WTC11 (cell line): Measurements from ENCODE around the gene AMPD1. TPM values are rescaled to one million over a fixed set of nuclear protein-coding genes. Genes with fewer than 3 reads are reported as not detected.

Experiments
- ATAC-seq: fragments of 200-7000 bp; cut with Tn5 transposase; 2 replicates; pipeline ENCODE4 v1.10.0; 2021; ENCODE audit warnings: mild to moderate bottlenecking, moderate library complexity
- CTCF ChIA-PET: fragments of 300-600 bp; sonication (Branson Sonifier 250); formaldehyde crosslinking; loops from one replicate; lab custom pipeline; 2021; ENCODE audit warnings: antibody characterized with exemption; lab: Charles Lee
- POLR2A ChIA-PET: fragments of 350-600 bp; sonication (Branson Sonifier 250); formaldehyde crosslinking; loops from one replicate; lab custom pipeline; 2021; ENCODE audit warnings: antibody characterized with exemption; lab: Charles Lee
- DNase-seq: peaks from one replicate; pipeline ENCODE4 v3.0.0; 2021; ENCODE audit warnings: low spot score
- H3K27ac Mint-ChIP-seq: 2 replicates; pipeline ENCODE4 v1.8.0; 2021; ENCODE audit warnings: mixed read lengths
- H3K27me3 Mint-ChIP-seq: 2 replicates; pipeline ENCODE4 v1.8.0; 2021; ENCODE audit warnings: low read depth, mild to moderate bottlenecking, moderate library complexity, mixed read lengths
- H3K36me3 Mint-ChIP-seq: 2 replicates; pipeline ENCODE4 v1.8.0; 2021; ENCODE audit warnings: mixed read lengths
- H3K4me1 Mint-ChIP-seq: 2 replicates; pipeline ENCODE4 v1.8.0; 2022; ENCODE audit warnings: mixed read lengths
- H3K4me3 Mint-ChIP-seq: 2 replicates; pipeline ENCODE4 v1.8.0; 2021; ENCODE audit warnings: mild to moderate bottlenecking, moderate library complexity, mixed read lengths
- H3K9me3 Mint-ChIP-seq: 2 replicates; pipeline ENCODE4 v1.8.0; 2021; ENCODE audit warnings: mixed read lengths
- CBFB ChIP-seq: sonication (generic); formaldehyde crosslinking; IDR thresholded peaks from 2 replicates; pipeline ENCODE4 v1.8.1; 2022; ENCODE audit warnings: mild to moderate bottlenecking, low read depth, missing genetic modification reagents
- FOXP1 ChIP-seq: sonication (generic); formaldehyde crosslinking; IDR thresholded peaks from 2 replicates; pipeline ENCODE4 v1.8.0; 2022; ENCODE audit warnings: missing genetic modification reagents, mild to moderate bottlenecking, moderate library complexity, borderline replicate concordance
- GABPB1 ChIP-seq: sonication (generic); formaldehyde crosslinking; IDR thresholded peaks from 2 replicates; pipeline ENCODE4 v1.8.1; 2023; ENCODE audit warnings: mild to moderate bottlenecking, missing genetic modification reagents
- GTF2I ChIP-seq: fragments of 250-450 bp; sonication (Bioruptor Pico); conservative IDR thresholded peaks from 2 replicates; pipeline ENCODE4 v1.4.0; 2021; ENCODE audit warnings: mild to moderate bottlenecking
- OVOL2 ChIP-seq: fragments of 250-450 bp; sonication (Bioruptor Pico); IDR thresholded peaks from 2 replicates; pipeline ENCODE4 v1.9.0; 2021; ENCODE audit warnings: mild to moderate bottlenecking, borderline replicate concordance
- SMAD3 ChIP-seq: sonication (generic); formaldehyde crosslinking; IDR thresholded peaks from 2 replicates; pipeline ENCODE4 v1.8.0; 2022; ENCODE audit warnings: missing genetic modification reagents, mild to moderate bottlenecking, borderline replicate concordance
- TEAD4 ChIP-seq: sonication (generic); formaldehyde crosslinking; IDR thresholded peaks from 2 replicates; pipeline ENCODE4 v1.8.0; 2022; ENCODE audit warnings: mild to moderate bottlenecking, missing genetic modification reagents
- ZNF138 ChIP-seq: sonication (generic); formaldehyde crosslinking; conservative IDR thresholded peaks from 2 replicates; pipeline ENCODE4 v1.8.1; 2022; ENCODE audit warnings: mild to moderate bottlenecking, moderate library complexity, missing genetic modification reagents
- ZNF232 ChIP-seq: sonication (generic); formaldehyde crosslinking; IDR thresholded peaks from 2 replicates; pipeline ENCODE4 v1.8.0; 2022; ENCODE audit warnings: mild to moderate bottlenecking, missing genetic modification reagents
- ZNF416 ChIP-seq: fragments of 250-450 bp; sonication (Bioruptor Pico); IDR thresholded peaks from 2 replicates; pipeline ENCODE4 v1.9.0; 2021; ENCODE audit warnings: mild to moderate bottlenecking, inconsistent platforms
- total RNA-seq: library from RNA; stranded (reverse); gene quantifications from 3 replicates; pipeline ENCODE4 v1.2.3, GENCODE V29; 2021
- TF ChIP-seq, protein P1 (sequence below): sonication (generic); formaldehyde crosslinking; IDR thresholded peaks from 2 replicates; pipeline ENCODE4 v1.8.1; 2022; ENCODE audit warnings: low read depth, mild to moderate bottlenecking, moderate library complexity, missing genetic modification reagents, borderline replicate concordance
- TF ChIP-seq, protein P2 (sequence below): sonication (generic); formaldehyde crosslinking; IDR thresholded peaks from 2 replicates; pipeline ENCODE4 v1.8.1; 2022; ENCODE audit warnings: low read depth, missing genetic modification reagents, borderline replicate concordance
- TF ChIP-seq, protein P3 (sequence below): fragments of 250-450 bp; sonication (Bioruptor Pico); IDR thresholded peaks from 2 replicates; pipeline ENCODE4 v1.8.0; 2021; ENCODE audit warnings: mild to moderate bottlenecking
- TF ChIP-seq, protein P4 (sequence below): sonication (generic); formaldehyde crosslinking; conservative IDR thresholded peaks from 2 replicates; pipeline ENCODE4 v1.8.1; 2023; ENCODE audit warnings: mild to moderate bottlenecking, low read depth, missing genetic modification reagents, moderate library complexity
- TF ChIP-seq, protein P5 (sequence below): sonication (generic); formaldehyde crosslinking; IDR thresholded peaks from 2 replicates; pipeline ENCODE4 v1.8.0; 2023; ENCODE audit warnings: mild to moderate bottlenecking, missing genetic modification reagents
- TF ChIP-seq, protein P6 (sequence below): sonication (generic); formaldehyde crosslinking; IDR thresholded peaks from 2 replicates; pipeline ENCODE4 v1.8.1; 2023; ENCODE audit warnings: mild to moderate bottlenecking, missing genetic modification reagents, moderate library complexity
- TF ChIP-seq, protein P7 (sequence below): sonication (generic); formaldehyde crosslinking; IDR thresholded peaks from 2 replicates; pipeline ENCODE4 v1.8.0; 2022; ENCODE audit warnings: missing genetic modification reagents

Gene AMPD1
- total RNA-seq, 1 experiment from 2014 or later = not detected

DNA sequence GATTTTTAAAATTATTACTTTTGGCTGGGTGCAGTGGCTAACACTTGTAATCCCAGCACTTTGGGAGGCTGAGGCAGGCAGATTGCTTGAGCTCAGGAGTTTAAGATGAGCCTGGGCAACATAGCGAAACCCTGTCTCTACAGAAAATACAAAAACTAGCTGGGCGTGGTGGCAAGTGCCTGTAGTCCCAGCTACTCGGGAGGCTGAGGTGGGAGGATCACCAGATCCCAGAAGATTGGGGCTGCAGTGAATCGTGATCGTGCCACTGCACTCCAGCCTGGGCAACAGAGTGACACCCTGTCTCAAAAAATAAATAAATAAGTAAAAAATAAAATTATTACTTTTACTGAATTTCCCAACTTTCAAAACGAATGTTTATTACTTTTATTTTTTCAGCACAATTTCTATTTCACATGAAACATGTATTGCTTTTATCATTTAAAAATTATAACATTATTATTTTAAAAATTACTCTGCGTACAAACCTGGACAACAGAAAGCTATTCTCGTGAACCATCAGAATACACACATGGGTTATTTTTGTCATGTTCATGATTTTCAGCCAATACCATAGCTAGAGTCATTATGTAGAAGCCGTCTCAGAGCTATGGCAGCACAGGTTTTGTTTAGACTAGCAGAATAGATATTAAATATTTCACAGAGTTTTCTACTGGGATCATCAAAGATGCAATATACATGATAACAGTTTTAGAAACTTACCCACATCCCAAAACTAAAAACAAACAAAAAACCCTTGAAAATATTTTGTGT, 621 bp downstream of the AMPD1 start (continued):
- TF ChIP-seq, protein P1, sequence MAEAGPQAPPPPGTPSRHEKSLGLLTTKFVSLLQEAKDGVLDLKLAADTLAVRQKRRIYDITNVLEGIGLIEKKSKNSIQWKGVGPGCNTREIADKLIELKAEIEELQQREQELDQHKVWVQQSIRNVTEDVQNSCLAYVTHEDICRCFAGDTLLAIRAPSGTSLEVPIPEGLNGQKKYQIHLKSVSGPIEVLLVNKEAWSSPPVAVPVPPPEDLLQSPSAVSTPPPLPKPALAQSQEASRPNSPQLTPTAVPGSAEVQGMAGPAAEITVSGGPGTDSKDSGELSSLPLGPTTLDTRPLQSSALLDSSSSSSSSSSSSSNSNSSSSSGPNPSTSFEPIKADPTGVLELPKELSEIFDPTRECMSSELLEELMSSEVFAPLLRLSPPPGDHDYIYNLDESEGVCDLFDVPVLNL (CRISPR knock-in tag) = no peak
- TF ChIP-seq, protein P2, sequence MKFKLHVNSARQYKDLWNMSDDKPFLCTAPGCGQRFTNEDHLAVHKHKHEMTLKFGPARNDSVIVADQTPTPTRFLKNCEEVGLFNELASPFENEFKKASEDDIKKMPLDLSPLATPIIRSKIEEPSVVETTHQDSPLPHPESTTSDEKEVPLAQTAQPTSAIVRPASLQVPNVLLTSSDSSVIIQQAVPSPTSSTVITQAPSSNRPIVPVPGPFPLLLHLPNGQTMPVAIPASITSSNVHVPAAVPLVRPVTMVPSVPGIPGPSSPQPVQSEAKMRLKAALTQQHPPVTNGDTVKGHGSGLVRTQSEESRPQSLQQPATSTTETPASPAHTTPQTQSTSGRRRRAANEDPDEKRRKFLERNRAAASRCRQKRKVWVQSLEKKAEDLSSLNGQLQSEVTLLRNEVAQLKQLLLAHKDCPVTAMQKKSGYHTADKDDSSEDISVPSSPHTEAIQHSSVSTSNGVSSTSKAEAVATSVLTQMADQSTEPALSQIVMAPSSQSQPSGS (CRISPR knock-in tag) = no peak
- TF ChIP-seq, protein P3, sequence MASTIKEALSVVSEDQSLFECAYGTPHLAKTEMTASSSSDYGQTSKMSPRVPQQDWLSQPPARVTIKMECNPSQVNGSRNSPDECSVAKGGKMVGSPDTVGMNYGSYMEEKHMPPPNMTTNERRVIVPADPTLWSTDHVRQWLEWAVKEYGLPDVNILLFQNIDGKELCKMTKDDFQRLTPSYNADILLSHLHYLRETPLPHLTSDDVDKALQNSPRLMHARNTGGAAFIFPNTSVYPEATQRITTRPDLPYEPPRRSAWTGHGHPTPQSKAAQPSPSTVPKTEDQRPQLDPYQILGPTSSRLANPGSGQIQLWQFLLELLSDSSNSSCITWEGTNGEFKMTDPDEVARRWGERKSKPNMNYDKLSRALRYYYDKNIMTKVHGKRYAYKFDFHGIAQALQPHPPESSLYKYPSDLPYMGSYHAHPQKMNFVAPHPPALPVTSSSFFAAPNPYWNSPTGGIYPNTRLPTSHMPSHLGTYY (CRISPR knock-in tag) = no peak

DNA sequence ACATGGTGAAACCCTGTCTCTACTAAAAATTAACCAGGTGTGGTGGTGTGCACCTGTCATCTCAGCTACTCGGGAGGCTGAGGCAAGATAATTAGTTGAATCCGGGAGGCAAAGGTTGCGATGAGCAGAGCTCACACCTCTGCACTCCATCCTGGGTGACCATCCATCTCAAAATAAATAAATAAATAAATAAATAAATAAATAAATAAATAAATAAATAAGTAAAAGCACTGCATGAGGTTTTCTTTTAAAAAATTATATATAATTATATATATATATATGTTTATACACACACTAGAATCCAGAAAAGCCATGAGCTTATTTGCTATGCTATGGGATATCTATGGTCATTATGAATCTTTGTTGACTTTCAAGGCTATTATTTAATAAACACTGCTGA, 2.4 kb downstream of the AMPD1 start:
- ATAC-seq (no peak), DNase-seq (no peak)
- Mint-ChIP-seq H3K4me1 (no peaks in the 10 kb centered on the region), H3K36me3 (no peaks in the 10 kb centered on the region), H3K4me3 (no peak overlapping the region), H3K27ac (no peak overlapping the region), H3K27me3 (peaks cover 7% of the 10 kb centered on the region; the same call in 1 of the 2 replicates), H3K9me3 (no peaks in the 10 kb centered on the region)
- TF ChIP-seq, protein P4, sequence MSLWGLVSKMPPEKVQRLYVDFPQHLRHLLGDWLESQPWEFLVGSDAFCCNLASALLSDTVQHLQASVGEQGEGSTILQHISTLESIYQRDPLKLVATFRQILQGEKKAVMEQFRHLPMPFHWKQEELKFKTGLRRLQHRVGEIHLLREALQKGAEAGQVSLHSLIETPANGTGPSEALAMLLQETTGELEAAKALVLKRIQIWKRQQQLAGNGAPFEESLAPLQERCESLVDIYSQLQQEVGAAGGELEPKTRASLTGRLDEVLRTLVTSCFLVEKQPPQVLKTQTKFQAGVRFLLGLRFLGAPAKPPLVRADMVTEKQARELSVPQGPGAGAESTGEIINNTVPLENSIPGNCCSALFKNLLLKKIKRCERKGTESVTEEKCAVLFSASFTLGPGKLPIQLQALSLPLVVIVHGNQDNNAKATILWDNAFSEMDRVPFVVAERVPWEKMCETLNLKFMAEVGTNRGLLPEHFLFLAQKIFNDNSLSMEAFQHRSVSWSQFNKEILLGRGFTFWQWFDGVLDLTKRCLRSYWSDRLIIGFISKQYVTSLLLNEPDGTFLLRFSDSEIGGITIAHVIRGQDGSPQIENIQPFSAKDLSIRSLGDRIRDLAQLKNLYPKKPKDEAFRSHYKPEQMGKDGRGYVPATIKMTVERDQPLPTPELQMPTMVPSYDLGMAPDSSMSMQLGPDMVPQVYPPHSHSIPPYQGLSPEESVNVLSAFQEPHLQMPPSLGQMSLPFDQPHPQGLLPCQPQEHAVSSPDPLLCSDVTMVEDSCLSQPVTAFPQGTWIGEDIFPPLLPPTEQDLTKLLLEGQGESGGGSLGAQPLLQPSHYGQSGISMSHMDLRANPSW = no peak
- no peak for TF ChIP-seq CBFB (CRISPR knock-in tag)
- TF ChIP-seq SMAD3 = no peak
- no peak for TF ChIP-seq ZNF232 (CRISPR knock-in tag)
- TF ChIP-seq TEAD4 (CRISPR knock-in tag) = no peak
- TF ChIP-seq FOXP1 (CRISPR knock-in tag) = no peak
- no peak for TF ChIP-seq OVOL2 (CRISPR knock-in tag)
- CTCF ChIA-PET = interaction anchor here (1.4 kb wide), 1 partner anchor 360 kb away, joined by 6 read pairs; no protein-coding TSS in a partner anchor
- POLR2A ChIA-PET = no interaction called here

DNA sequence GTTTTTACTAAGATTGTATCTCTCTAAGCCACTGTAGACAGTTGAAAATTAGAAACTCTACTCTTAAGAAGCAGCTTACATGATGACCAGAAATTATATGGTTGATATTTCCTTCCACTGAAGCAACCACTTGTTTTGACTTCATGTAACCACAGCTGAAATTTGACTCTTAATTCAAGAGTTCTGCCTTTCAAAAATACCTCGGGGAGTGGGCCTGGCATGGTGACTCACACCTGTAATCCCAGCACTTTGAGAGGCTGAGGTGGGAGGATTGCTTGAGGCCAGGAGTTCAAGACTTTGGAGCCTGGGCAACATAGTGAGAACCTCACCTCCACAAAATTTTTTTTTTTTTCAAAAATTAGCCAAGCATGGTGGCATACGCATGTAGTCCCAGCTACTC, 4.3 kb downstream of the AMPD1 start:
- no peak overlapping the region for H3K4me3 Mint-ChIP-seq
- ATAC-seq (no peak), DNase-seq (no peak)
- peaks cover 10% of the 10 kb centered on the region for H3K27me3 Mint-ChIP-seq
- no peaks in the 10 kb centered on the region for H3K9me3 Mint-ChIP-seq
- no peaks in the 10 kb centered on the region for H3K36me3 Mint-ChIP-seq
- H3K4me1 Mint-ChIP-seq = no peaks in the 10 kb centered on the region
- CTCF ChIA-PET = no interaction called here
- no peak overlapping the region for H3K27ac Mint-ChIP-seq
- POLR2A ChIA-PET = no interaction called here
- no peak for TF ChIP-seq ZNF138 (CRISPR knock-in tag)
- TF ChIP-seq, protein P5, sequence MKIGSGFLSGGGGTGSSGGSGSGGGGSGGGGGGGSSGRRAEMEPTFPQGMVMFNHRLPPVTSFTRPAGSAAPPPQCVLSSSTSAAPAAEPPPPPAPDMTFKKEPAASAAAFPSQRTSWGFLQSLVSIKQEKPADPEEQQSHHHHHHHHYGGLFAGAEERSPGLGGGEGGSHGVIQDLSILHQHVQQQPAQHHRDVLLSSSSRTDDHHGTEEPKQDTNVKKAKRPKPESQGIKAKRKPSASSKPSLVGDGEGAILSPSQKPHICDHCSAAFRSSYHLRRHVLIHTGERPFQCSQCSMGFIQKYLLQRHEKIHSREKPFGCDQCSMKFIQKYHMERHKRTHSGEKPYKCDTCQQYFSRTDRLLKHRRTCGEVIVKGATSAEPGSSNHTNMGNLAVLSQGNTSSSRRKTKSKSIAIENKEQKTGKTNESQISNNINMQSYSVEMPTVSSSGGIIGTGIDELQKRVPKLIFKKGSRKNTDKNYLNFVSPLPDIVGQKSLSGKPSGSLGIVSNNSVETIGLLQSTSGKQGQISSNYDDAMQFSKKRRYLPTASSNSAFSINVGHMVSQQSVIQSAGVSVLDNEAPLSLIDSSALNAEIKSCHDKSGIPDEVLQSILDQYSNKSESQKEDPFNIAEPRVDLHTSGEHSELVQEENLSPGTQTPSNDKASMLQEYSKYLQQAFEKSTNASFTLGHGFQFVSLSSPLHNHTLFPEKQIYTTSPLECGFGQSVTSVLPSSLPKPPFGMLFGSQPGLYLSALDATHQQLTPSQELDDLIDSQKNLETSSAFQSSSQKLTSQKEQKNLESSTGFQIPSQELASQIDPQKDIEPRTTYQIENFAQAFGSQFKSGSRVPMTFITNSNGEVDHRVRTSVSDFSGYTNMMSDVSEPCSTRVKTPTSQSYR (CRISPR knock-in tag) = no peak
- TF ChIP-seq, protein P6, sequence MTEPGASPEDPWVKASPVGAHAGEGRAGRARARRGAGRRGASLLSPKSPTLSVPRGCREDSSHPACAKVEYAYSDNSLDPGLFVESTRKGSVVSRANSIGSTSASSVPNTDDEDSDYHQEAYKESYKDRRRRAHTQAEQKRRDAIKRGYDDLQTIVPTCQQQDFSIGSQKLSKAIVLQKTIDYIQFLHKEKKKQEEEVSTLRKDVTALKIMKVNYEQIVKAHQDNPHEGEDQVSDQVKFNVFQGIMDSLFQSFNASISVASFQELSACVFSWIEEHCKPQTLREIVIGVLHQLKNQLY (CRISPR knock-in tag) = no peak
- TF ChIP-seq GTF2I (CRISPR knock-in tag) = no peak
- TF ChIP-seq ZNF416 (CRISPR knock-in tag) = no peak
- TF ChIP-seq, protein P7, sequence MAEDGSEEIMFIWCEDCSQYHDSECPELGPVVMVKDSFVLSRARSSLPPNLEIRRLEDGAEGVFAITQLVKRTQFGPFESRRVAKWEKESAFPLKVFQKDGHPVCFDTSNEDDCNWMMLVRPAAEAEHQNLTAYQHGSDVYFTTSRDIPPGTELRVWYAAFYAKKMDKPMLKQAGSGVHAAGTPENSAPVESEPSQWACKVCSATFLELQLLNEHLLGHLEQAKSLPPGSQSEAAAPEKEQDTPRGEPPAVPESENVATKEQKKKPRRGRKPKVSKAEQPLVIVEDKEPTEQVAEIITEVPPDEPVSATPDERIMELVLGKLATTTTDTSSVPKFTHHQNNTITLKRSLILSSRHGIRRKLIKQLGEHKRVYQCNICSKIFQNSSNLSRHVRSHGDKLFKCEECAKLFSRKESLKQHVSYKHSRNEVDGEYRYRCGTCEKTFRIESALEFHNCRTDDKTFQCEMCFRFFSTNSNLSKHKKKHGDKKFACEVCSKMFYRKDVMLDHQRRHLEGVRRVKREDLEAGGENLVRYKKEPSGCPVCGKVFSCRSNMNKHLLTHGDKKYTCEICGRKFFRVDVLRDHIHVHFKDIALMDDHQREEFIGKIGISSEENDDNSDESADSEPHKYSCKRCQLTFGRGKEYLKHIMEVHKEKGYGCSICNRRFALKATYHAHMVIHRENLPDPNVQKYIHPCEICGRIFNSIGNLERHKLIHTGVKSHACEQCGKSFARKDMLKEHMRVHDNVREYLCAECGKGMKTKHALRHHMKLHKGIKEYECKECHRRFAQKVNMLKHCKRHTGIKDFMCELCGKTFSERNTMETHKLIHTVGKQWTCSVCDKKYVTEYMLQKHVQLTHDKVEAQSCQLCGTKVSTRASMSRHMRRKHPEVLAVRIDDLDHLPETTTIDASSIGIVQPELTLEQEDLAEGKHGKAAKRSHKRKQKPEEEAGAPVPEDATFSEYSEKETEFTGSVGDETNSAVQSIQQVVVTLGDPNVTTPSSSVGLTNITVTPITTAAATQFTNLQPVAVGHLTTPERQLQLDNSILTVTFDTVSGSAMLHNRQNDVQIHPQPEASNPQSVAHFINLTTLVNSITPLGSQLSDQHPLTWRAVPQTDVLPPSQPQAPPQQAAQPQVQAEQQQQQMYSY (CRISPR knock-in tag) = no peak
- no peak for TF ChIP-seq GABPB1 (CRISPR knock-in tag)
